Astrocyte of the cerebellum (primary cell): ENCODE measurements around the gene CNDP2.

Experiments
- DNase-seq: peaks from one replicate; pipeline ENCODE4 v3.0.0-alpha.2; 2011; ENCODE audit warnings: low read depth
- H3K4me3 ChIP-seq: 2 replicates; pipeline ENCODE4 v1.5.1; 2011; ENCODE audit warnings: mild to moderate bottlenecking, low read depth, low read length, moderate library complexity
- in situ Hi-C: cut with HindIII; loops from 2 replicates; pipeline ENCODE4 v1.10.0; 2017; ENCODE audit warnings: low sequenced_read_pairs
- TF ChIP-seq, protein P1 (sequence below): IDR thresholded peaks from 2 replicates; pipeline ENCODE4 v1.5.1; 2012; ENCODE audit warnings: low read length, low read depth, moderate library complexity, mild to moderate bottlenecking; ENCODE audit errors: missing control alignments

CNDP2 gene

GRCh38 chr18:74518456-74519295, 22.5 kb downstream of the CNDP2 start:
- TF ChIP-seq, protein P1, sequence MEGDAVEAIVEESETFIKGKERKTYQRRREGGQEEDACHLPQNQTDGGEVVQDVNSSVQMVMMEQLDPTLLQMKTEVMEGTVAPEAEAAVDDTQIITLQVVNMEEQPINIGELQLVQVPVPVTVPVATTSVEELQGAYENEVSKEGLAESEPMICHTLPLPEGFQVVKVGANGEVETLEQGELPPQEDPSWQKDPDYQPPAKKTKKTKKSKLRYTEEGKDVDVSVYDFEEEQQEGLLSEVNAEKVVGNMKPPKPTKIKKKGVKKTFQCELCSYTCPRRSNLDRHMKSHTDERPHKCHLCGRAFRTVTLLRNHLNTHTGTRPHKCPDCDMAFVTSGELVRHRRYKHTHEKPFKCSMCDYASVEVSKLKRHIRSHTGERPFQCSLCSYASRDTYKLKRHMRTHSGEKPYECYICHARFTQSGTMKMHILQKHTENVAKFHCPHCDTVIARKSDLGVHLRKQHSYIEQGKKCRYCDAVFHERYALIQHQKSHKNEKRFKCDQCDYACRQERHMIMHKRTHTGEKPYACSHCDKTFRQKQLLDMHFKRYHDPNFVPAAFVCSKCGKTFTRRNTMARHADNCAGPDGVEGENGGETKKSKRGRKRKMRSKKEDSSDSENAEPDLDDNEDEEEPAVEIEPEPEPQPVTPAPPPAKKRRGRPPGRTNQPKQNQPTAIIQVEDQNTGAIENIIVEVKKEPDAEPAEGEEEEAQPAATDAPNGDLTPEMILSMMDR: no peak
- in situ Hi-C loops: no loop called here

DNA sequence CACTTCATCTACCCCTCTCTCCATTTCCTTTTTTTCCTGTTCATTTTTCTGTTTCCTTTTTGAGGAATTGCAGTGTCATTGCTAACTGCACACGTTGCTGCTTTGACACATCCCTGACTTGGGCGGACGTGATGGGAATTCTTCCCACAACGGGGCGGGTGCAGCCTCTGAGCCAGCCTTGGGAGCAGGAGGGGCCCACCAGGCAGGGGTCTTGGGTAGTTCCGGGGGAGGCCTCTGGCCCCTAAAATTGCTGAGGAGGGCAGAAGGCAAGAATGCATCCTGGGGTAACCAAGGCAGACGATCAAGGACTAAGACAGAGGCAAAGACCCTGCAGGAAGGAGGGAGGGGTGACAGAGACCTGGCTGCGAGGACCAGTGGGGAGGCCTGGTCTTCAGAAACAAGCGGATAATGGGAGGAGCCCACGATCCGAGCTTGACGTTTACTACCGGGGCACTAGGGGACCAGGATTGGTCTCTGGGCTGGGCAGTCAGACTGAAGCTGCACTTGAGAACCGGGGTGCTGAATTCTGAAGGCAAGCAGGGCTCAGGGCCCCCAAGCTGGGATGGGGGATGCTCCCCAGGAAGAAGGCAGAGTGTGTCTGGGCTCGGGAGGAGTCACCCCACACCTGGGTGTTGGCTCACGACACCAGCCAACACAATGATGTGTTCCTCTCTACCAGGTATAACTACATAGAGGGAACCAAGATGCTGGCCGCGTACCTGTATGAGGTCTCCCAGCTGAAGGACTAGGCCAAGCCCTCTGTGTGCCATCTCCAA, 23.3 kb downstream of the CNDP2 start:
- in situ Hi-C loops: no loop called here
- TF ChIP-seq, protein P1: no peak

More at GRCh38 chr18:74518456-74519295, 22.5 kb downstream of the CNDP2 start:
- no peak overlapping the region for H3K4me3 ChIP-seq
- DNase-seq: no peak

GRCh38 chr18:74520096-74520833, 24.1 kb downstream of the CNDP2 start:
- in situ Hi-C loops: no loop called here
- TF ChIP-seq, protein P1: no peak
- no peak for DNase-seq
- no peak overlapping the region for H3K4me3 ChIP-seq

More for the DNA sequence above, 23.3 kb downstream of the CNDP2 start:
- no peak for DNase-seq
- H3K4me3 ChIP-seq: no peak overlapping the region

DNA sequence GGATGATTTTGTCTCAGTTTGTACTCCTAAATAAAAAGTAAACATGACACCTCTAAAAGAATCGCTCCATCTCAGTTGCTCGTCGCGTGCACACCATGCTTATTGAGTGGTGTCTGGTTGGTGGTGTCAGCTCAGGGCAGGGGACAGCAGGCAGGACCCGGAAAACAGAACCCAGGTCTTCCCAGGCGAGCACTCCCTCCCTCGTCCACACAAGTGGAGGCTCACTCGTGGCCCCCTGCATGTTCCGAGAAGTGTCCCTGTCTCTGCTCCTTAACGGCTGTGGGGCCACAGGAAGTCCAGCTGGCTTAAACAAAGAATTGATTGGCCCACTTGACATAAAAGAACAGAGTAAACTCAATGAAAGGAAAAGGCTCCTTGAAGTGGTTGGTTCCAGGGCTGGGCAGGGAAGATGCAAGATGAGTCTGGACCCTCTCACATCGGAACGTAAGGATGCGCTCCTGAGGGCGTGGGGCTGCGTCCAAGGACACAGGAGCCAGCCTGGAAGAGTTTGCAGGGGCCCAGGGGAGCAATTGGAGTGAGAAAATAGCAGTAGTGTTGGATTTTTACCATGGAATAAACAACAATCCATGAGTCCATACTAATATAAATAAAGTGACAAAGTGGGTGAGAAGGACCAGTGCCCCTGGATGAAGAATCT, 25.0 kb downstream of the CNDP2 start:
- in situ Hi-C loops: no loop called here

GRCh38 chr18:74522635-74523548, 26.7 kb downstream of the CNDP2 start:
- no peak for DNase-seq
- in situ Hi-C loops: no loop called here
- TF ChIP-seq, protein P1: no peak
- H3K4me3 ChIP-seq: no peak overlapping the region

More for the DNA sequence above, 25.0 kb downstream of the CNDP2 start:
- TF ChIP-seq, protein P1: no peak
- DNase-seq: no peak
- H3K4me3 ChIP-seq: no peak overlapping the region
